Renal pelvis (tissue), 4 donors: ENCODE measurements around the gene ENDOV. TPM values are rescaled to one million over a fixed set of nuclear protein-coding genes. Genes with fewer than 3 reads are reported as not detected.

ENCODE experiments used
- DNase-seq: peaks from one replicate; pipeline ENCODE4 v3.0.0-alpha.2; 2013
- polyA plus RNA-seq, 3 donors: library from polyadenylated mRNA; unstranded; fragments of 120-200 nt; gene quantifications; one replicate each; pipeline ENCODE4 v1.2.1, GENCODE V29; 2013; ENCODE audit not compliant: insufficient read length in 3 of 3

The ENDOV gene
- polyA plus RNA-seq, 3 donors, result 31.5 to 48.3 (median 44.4) TPM

- no peak for DNase-seq
These were observed 48.9 kb downstream of the ENDOV start for GRCh38 chr17:80463784-80464400.

DNA sequence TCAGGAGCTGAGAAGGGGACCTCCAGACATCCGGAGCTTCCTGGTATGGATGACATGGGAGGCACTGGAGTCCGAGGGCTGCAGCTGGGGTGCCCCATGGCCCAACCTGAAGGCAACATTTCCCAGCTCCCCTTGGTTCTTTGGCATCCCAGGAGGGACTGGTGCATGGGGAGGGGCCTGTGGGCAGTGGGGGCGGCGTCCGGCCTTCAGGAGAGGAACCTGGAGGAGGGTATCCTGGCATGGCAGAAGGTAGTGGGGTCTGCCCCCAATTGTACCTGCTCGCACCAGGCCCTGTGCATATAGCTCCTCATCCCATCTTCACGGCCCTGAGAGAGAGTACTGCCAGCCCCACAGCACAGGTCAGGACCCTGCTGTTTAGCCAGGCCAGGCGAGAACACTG lies 49.5 kb downstream of the ENDOV start:
- no peak for DNase-seq

DNA sequence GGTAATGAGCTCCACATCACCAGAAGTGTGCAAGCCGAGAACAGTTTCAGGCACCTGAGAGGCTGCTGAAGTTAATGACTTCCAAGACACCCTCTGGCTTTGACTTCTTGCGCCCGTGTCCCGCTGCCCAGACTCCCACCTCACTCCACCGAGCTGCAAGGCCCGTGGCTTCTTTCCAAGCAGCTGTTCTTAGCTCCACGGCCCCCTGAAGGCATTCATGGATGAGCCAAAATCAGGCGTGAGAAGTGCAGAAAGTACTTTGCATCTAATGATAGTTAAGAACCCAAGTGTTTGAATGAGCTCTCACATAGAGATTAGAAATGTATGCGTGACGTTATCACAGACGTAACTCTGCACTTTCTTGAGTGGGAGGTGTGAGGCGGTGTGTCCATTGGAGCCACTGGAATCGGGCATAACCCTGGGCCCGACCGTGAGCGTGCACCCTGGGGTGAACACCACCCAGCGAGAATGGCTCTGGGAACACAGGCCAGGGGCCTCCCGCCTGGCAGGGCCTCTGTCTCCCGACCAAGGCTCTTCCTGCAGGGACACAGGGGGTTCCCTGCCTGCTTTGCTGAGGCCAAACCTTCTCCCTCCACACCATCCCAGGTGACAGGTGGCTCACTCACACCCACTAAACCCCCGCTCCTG lies 50.5 kb downstream of the ENDOV start:
- no peak for DNase-seq

GRCh38 chr17:80466188-80466705 lies 51.3 kb downstream of the ENDOV start:
- no peak for DNase-seq

DNA sequence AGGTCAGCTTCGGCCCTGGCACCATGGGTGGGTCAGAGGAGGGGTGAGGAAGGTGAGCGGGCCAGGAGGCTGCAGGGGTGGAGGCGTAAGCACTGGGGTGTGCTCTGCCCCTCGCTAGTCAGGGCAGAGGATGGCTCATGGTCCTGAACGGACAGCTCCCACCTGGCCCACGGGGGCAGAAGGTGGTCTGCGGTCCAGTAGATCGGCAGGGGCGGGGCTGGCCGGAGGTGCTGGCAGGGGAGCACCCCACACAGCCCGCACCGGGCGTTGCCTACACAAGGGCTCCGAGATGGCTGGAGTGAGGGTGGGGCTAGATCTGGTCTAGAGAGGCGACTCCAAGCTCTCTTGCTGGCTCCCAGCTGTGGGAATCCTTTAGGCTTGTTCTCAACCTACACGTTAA lies 53.3 kb downstream of the ENDOV start:
- peak; percentile 55 for DNase-seq

DNA sequence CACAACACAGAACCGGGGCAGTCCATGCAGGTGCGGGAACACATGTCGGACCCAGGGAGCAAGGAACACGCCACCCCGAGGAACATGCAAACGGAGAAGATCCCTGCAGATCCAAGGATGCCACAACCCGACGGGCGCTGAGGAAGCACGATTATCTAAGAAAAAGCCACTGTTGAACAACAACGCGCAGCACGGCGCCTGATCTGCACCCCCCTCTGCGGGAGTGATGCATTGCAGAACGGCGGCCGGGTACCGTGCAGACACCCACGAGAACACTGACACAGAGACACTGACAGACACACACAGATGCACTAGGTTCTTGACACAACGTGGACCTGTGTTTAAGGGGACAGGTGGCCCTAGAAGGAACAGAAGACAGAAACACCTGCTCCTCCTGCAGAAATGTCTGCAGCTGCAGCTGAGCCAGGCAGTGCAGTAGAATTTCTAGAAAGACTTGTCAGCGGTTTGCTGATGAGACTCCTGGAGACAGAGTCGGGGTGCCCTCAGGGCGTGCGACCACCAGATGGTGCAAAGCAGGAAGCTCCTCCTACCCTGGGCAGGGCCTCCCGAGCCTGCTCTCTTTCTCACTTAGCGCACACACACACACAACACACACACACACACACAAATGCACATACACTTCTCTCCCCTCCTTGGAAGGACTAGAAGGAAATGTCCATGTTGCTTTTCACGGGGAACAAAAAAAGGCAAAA lies 54.0 kb downstream of the ENDOV start:
- no peak for DNase-seq

DNA sequence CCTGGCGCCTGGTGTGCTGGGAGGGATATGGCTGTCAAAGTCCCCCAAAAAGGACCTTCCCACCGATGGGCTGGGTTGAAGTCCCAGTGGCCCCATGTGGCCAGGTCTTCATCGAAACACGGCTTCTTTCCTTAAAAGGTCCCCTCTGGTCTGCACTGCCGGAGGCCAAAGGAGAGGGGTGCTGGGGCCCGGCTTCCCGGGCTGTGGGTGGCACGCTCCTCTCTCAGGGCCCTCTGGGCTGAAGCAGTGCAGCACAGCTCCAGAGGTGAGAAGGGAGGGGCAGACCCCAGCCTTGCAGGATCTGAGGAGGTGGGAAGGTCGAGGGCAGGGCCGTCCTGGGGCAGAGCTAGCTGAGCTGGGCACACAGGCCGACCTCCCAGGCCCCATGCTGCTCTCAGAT lies 54.7 kb downstream of the ENDOV start:
- no peak for DNase-seq

- DNase-seq, result no peak
These were observed 55.6 kb downstream of the ENDOV start for GRCh38 chr17:80470603-80471002.

GRCh38 chr17:80471922-80472321 lies 57.0 kb downstream of the ENDOV start:
- no peak for DNase-seq

GRCh38 chr17:80472996-80473395 lies 58.0 kb downstream of the ENDOV start:
- no peak for DNase-seq

GRCh38 chr17:80473701-80474100 lies 58.7 kb downstream of the ENDOV start:
- DNase-seq, result no peak

GRCh38 chr17:80474231-80474960 lies 59.4 kb downstream of the ENDOV start:
- no peak for DNase-seq

- DNase-seq, result no peak
These were observed 60.3 kb downstream of the ENDOV start for GRCh38 chr17:80474961-80475909.

DNA sequence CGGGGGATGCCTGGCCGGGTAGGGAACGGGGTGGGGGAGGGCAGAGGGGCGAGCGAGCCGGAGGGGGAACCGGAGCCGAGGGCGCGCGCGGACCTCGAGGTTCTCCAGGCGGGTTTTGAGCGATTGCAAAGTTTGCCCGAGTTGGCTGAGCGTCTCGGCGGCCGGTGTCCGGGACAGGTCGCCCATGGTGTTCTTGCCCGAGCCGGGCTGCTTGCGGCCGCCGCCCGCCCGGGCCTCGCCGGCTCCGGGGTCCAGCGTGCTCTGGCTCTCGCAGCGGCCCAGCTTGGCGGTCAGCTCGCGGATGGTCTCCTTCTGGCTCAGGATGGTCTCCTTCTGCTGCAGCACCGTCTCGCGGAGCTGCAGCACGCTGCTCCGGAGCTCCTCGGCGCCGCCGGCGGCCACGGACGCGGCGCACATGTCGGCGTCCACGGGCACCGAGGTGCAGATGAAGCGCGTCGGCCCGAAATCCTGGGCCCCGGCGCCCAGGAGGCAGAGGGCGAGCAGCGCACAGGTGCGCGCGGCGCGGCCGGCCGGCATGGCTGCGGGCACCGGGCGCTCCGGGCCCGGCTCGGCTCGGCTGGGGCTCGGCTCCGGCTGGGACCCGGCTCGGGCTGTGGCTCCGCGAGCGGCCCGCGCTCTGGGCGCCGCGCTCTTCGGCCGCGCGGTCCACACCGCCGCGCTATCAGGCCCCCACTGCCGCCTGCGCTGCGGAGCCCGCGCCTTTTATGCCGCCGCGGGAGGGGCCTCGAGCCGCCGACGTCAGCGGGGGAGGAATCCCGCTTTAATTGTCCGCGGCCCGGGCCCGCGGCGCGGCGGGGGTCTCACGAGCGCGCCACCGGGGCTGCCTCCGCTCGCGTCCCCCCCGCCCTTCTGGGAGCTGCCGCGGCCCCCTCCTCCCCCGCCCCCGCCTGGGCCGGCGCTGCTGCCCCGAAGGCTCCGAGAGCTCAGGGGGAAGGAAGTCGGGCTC lies 61.2 kb downstream of the ENDOV start, which contains the start of gene NPTX1:
Gene NPTX1 (minus strand): TSS at position 698 of the 967 bp plus-strand sequence. CDS start 161 bp downstream, at position 537.
- DNase-seq, result no peak

DNA sequence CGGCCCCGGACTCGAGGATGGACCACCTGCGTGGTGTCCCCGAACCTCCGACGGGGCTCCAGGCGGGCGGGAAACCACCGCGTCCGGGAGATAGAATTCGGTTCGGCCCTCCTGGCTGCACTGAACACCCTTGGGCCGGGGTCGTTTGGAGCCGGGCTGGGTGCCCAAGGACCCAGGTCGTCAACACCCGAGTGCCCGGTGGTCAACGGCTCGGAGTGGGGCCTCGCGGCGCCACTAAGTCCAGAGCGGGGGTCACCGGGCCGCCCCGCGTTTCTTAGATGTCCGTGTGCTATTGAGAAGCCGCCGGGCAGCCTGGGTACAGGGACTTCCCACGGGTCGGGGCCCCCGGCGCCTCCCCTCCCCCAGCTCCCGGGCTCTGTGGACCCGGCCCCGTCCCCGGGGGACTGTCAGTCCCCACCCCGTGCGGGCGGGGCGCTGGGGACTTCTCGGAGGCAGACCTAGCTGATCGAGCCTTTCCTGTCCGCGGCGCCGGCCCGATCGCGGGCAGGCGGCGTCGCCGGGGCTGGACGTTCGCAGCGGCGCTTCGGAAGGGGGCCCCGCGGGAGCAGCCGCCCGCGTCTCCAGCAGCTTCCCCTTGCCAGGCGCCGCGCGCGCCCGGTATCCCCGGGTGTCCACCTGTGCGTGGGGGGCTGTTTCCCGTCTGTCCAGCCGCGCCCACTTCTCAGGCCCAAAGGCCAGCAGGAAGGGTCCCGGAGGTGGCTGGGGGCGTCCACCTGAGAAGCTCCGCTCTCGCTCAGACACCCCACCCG lies 62.1 kb downstream of the ENDOV start:
- DNase-seq, result no peak

- no peak for DNase-seq
These were observed 62.9 kb downstream of the ENDOV start for GRCh38 chr17:80477647-80478478.

DNA sequence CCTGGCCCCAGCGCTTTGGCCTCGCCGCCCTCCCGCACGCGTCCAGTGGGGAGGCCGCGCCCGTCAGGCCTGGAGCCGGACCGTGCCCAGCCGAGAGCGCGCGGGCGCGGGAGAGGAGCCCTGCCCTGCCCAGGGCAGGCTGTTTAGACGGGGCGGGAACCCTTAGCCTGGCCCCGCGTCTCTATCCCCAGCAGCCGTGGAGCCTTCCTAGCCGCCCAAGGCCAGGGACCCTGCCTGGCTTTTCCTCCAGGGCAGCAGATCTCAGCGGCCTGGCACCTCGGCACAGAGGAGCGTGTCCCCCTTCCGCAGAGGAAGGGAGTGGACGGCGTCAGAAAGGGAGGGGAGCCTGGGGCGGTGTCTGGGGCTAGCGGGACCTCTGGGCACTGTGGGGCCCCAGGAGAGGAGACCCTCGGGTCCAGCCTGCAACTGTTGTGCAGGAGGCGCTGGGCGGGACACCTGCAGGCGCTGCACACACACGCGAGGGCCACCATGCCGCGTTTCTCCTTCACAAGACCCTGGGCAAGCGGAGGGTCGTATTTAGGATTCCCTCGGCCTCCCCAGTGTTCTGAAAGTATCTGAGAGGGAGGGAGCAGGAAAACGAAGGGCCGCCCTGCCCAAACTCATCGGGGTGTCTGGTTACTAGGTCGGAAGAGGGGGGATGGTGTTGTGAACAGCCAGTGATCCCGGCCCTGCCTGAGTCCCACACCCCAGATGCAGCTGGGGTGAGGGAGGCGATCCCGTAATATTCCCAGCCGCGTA lies 63.7 kb downstream of the ENDOV start:
- no peak for DNase-seq
